Esophagus muscularis mucosa (tissue), 4 donors: ENCODE data around the gene RFTN1. TPM values are rescaled to one million over a fixed set of nuclear protein-coding genes. Genes with fewer than 3 reads are reported as not detected.

Source experiments
- DNase-seq: peaks from one replicate; pipeline ENCODE4 v3.0.0-alpha.2; 2017; ENCODE audit errors: extremely low spot score
- H3K27ac ChIP-seq, 4 donors: fragments of 200-600 bp; sonication (generic); replicated peaks in 1 of 4; 1 replicate in 3 of 4; 2 replicates in 1 of 4; pipeline ENCODE4 v1.5.1; 2016 to 2019; ENCODE audit warnings: mild to moderate bottlenecking in 1 of 4
- H3K27me3 ChIP-seq, 4 donors: fragments of 200-600 bp; sonication (generic); one replicate each; pipeline versions ENCODE4 v1.5.1 to v1.6.0; 2016 to 2019
- H3K36me3 ChIP-seq, 4 donors: fragments of 200-600 bp; sonication (generic); one replicate each; pipeline ENCODE4 v1.5.1; 2016 to 2019
- H3K4me1 ChIP-seq, 4 donors: fragments of 200-600 bp; sonication (generic); one replicate each; pipeline ENCODE4 v1.5.1; 2016 to 2019
- H3K4me3 ChIP-seq, 4 donors: fragments of 200-600 bp; sonication (generic); 1 replicate in 2 of 4; 2 replicates in 2 of 4; pipeline ENCODE4 v1.5.1; 2016 to 2019; ENCODE audit warnings: mild to moderate bottlenecking in 4 of 4, moderate library complexity in 1 of 4
- H3K9me3 ChIP-seq, 4 donors: fragments of 200-600 bp; sonication (generic); 1 replicate in 3 of 4; 2 replicates in 1 of 4; pipeline ENCODE4 v1.5.1; 2016 to 2019
- EP300 ChIP-seq: sonication (generic); formaldehyde crosslinking; IDR thresholded peaks from one replicate; pipeline ENCODE4 v1.6.1; 2017; ENCODE audit warnings: antibody characterized with exemption
- POLR2A ChIP-seq: fragments of 450-650 bp; IDR thresholded peaks from one replicate; pipeline ENCODE4 v1.6.1; 2017; ENCODE audit warnings: antibody characterized with exemption, moderate library complexity, mild to moderate bottlenecking, low read depth
- POLR2AphosphoS5 ChIP-seq, 2 donors: sonication (generic); formaldehyde crosslinking; IDR thresholded peaks; one replicate each; pipeline ENCODE4 v1.6.1; 2017; ENCODE audit warnings: antibody characterized with exemption in 2 of 2
- WGBS: methylation state at CpG from one replicate; pipeline ENCODE4 v1.1.5; 2018; 5-methylcytosine and 5-hydroxymethylcytosine counted together
- intact Hi-C: fragments of 100-400 bp; cut with DNase I; formaldehyde crosslinking; loops from one replicate; pipeline ENCODE4 v1.15.1; 2023
- total RNA-seq, 4 donors: library from RNA; depleted of rRNA; stranded (reverse); fragments of >200 nt; gene quantifications; one replicate each; pipeline versions ENCODE4 v1.1.0 to v1.2.1, GENCODE V29; 2016
- TF ChIP-seq, protein P1 (sequence below), 3 experiments: fragments of 200-600 bp in 2 of 3; fragments of 450-650 bp in 1 of 3; sonication (generic) in 2 of 3; IDR thresholded peaks; one replicate each; pipeline ENCODE4 v1.5.1; 2017 to 2019; ENCODE audit warnings: antibody characterized with exemption in 3 of 3, mild to moderate bottlenecking in 2 of 3, moderate library complexity in 1 of 3

Gene RFTN1
- total RNA-seq, 4 donors from 2014 or later: 79.7 to 142 (median 104) TPM

DNA sequence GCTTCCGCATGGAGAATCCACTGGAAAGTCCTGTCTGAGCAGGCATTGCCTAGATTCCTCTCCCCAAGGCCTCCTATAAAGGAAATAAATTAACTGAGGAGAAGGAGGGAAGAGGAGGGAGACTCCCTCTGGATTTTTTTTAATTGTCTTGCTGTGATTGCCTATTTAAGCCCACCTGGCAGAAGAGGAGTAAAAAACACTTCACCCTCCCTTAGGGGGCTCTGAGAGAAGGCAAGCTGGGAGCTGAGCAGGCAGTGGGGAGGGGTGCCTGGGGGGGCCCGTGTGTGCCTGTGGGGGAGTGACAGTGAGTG lies 138.6 kb downstream of the RFTN1 start:
- no peak for DNase-seq
- TF ChIP-seq POLR2AphosphoS5 (IDR thresholded peaks at IDR 0.05) (no peak), POLR2A (no peak), EP300 (no peak)
- TF ChIP-seq, protein P1, sequence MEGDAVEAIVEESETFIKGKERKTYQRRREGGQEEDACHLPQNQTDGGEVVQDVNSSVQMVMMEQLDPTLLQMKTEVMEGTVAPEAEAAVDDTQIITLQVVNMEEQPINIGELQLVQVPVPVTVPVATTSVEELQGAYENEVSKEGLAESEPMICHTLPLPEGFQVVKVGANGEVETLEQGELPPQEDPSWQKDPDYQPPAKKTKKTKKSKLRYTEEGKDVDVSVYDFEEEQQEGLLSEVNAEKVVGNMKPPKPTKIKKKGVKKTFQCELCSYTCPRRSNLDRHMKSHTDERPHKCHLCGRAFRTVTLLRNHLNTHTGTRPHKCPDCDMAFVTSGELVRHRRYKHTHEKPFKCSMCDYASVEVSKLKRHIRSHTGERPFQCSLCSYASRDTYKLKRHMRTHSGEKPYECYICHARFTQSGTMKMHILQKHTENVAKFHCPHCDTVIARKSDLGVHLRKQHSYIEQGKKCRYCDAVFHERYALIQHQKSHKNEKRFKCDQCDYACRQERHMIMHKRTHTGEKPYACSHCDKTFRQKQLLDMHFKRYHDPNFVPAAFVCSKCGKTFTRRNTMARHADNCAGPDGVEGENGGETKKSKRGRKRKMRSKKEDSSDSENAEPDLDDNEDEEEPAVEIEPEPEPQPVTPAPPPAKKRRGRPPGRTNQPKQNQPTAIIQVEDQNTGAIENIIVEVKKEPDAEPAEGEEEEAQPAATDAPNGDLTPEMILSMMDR (IDR thresholded peaks at IDR 0.05): no peak
- intact Hi-C loops: loop anchor here (10.0 kb wide), 1 partner anchor 140 kb away; the partner anchor contains the start of gene RFTN1
- Histone ChIP-seq H3K27ac (peak overlapping the region; percentile 82 to 89 (median 84)), H3K4me1 (peaks cover 82 to 100% (median 95%) of the 10 kb centered on the region in 4 donors), H3K36me3 (peaks cover 0 to 30% (median 13%) of the 10 kb centered on the region in 4 donors), H3K9me3 (no peaks in the 10 kb centered on the region), H3K27me3 (no peaks in the 10 kb centered on the region), H3K4me3 (no peak overlapping the region)
- 60% methylated on average over 2 of the region's 2 CpGs for WGBS

DNA sequence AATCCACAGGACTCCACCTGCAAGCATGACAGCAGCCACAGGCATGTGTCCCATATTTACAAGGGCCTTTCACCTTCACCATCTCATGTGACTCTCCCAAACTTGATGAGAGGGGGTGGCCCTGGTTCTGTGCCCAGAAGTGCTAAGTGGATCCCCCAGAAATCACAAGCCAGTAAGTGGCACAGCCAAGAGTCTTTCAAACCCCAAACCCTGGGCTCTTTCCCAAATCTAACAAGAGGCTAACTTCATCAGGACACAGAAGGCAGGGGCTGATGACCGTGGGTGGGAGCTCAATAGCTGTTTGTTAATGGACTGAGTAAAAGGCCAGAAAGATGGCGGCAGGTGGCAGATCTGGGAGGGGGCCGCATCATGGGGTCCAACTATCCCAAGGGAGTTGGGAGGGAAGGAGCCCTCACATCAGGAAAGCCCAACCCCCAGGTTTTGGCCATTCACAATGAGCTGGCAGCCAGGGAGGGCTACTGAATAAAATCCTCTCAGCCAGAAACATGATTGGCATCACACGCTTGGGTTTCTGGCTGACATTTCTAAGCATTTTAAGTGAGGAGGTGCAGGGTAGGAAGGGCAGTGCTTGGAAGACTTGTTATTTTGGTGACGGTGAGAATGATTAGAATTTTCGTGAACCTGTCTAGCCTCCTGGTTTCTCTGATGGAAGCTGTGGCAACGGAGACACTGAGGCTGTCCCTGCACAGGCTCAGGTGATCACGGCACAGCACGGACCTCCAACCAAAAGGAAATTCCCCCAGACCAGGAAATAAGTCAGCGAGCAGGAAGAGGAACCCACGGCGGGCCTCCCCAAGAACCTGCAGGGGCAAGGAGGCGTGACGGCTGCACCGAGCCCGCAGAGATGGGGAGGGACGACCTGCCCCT lies 139.2 kb downstream of the RFTN1 start:
- no peak for DNase-seq
- H3K27ac ChIP-seq: peak overlapping the region; percentile 82 to 89 (median 84)
- TF ChIP-seq EP300: no peak
- TF ChIP-seq POLR2A: no peak
- TF ChIP-seq POLR2AphosphoS5 (IDR thresholded peaks at IDR 0.05): no peak
- TF ChIP-seq, protein P1 (IDR thresholded peaks at IDR 0.05): no peak

DNA sequence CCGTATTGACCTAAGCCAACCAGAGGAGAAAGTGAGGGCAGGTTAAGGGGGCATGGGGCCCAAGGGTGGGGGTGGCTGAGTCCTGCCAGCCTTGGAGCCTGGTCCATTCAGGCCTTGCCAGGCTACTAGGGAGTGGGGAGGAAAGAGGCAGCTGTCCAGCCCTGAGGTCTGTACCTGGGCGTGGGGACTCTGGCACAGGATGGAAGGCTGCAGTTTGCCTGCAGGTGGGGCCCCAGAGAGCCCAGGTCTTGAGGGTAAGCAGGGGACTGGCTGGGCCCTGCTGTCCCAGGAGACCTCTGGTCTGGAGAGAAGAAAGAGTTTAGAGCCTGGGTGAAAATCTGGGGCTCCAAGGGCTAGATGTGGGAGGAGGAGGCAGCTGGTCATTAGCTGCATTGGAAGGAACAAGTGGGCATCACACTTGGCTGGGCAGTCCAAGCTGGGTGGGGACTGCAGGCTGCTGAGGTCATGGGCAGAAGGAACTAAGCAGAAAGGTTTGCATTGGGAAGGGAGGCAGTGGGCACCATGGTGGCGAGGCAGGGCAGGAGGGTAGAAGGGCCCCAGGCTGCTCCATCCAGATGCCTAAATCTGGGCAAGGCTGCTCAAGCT lies 140.1 kb downstream of the RFTN1 start:
- peak overlapping the region; percentile 82 to 89 (median 84) for H3K27ac ChIP-seq
- H3K4me3 ChIP-seq: no peak overlapping the region
- intact Hi-C loops: loop anchor here (10.0 kb wide), 1 partner anchor 141 kb away; the partner anchor contains the start of gene RFTN1
- no peaks in the 10 kb centered on the region for H3K9me3 ChIP-seq
- peaks cover 0 to 40% (median 22%) of the 10 kb centered on the region in 4 donors for H3K36me3 ChIP-seq
- peaks cover 88 to 94% (median 93%) of the 10 kb centered on the region in 4 donors for H3K4me1 ChIP-seq
- DNase-seq: no peak
- WGBS: 50% methylated on average over 2 of the region's 3 CpGs
- H3K27me3 ChIP-seq: no peaks in the 10 kb centered on the region
- TF ChIP-seq, protein P1 (IDR thresholded peaks at IDR 0.05): no peak
- TF ChIP-seq POLR2A (no peak), EP300 (no peak), POLR2AphosphoS5 (IDR thresholded peaks at IDR 0.05) (no peak)

More for the DNA sequence above, 139.2 kb downstream of the RFTN1 start:
- H3K27me3 ChIP-seq: no peaks in the 10 kb centered on the region
- H3K4me1 ChIP-seq: peaks cover 88 to 100% (median 98%) of the 10 kb centered on the region in 4 donors
- no peaks in the 10 kb centered on the region for H3K9me3 ChIP-seq
- intact Hi-C loops: loop anchor here (10.0 kb wide), 1 partner anchor 141 kb away; the partner anchor contains the start of gene RFTN1
- 81% methylated on average over 17 of the region's 17 CpGs for WGBS
- peaks cover 0 to 36% (median 16%) of the 10 kb centered on the region in 4 donors for H3K36me3 ChIP-seq
- H3K4me3 ChIP-seq: no peak overlapping the region

DNA sequence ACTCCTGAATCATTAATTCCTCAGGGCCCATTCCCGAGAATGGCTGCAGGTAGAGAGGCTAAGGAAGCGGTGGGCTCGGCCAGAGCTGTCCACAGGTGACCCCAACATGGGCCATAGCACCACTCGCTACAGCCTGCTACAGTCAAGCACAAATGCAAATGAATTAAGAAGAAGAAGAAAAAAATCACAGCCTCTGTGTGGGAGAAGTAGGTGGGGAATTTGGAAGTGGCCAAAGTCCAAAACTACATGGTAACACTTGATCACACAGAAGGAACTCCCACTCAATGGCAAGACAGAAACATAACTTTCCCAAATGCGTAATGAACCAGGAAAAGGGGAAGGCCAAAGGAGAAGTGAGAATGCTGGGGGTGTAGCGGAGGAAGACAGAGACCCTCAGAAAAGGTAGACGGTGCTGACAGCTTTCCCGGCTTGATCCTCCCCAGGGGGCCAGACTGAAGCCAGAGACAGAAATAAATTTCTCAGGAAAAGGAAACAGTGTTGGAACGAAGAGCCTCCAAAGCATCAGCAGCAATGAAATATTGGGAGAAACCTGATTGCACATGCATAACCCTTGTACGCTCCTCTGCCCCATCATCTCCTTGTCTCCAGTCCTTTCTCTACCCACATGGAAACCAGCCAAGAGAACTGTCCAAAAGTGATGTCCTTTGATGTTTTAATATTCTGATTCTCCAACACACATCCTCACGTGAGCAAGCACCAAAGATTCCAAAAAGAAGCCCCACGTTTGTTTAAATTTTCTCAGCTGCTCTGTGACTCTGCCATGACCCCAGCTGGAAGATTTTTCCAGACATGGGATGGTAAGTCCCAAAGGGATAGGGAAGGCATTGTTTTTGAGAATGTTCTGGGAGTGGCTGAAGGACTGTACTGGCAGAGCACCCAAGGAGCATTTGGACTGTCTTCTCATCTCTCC lies 140.9 kb downstream of the RFTN1 start:
- Histone ChIP-seq H3K9me3 (no peaks in the 10 kb centered on the region), H3K27me3 (no peaks in the 10 kb centered on the region), H3K27ac (peak overlapping the region; percentile 82 to 89 (median 84)), H3K36me3 (peaks cover 0 to 44% (median 27%) of the 10 kb centered on the region in 4 donors), H3K4me1 (peaks cover 82 to 86% (median 85%) of the 10 kb centered on the region in 4 donors), H3K4me3 (no peak overlapping the region)
- intact Hi-C loops: loop anchor here (10.0 kb wide), 1 partner anchor 142 kb away; the partner anchor contains the start of gene RFTN1
- peak in 1 of 2 donors; percentile 17 for TF ChIP-seq POLR2AphosphoS5 (IDR thresholded peaks at IDR 0.05)
- TF ChIP-seq, protein P1 (IDR thresholded peaks at IDR 0.05): no peak
- no peak for TF ChIP-seq POLR2A
- no peak for TF ChIP-seq EP300
- WGBS: 47% methylated on average over 12 of the region's 12 CpGs
- DNase-seq: no peak
